Measurements from ENCODE around the gene SUFU.

SUFU gene

GRCh38 chr10:102642736-102643335, 139.1 kb downstream of the SUFU start:
- peak; percentile 43 for DNase-seq

DNA sequence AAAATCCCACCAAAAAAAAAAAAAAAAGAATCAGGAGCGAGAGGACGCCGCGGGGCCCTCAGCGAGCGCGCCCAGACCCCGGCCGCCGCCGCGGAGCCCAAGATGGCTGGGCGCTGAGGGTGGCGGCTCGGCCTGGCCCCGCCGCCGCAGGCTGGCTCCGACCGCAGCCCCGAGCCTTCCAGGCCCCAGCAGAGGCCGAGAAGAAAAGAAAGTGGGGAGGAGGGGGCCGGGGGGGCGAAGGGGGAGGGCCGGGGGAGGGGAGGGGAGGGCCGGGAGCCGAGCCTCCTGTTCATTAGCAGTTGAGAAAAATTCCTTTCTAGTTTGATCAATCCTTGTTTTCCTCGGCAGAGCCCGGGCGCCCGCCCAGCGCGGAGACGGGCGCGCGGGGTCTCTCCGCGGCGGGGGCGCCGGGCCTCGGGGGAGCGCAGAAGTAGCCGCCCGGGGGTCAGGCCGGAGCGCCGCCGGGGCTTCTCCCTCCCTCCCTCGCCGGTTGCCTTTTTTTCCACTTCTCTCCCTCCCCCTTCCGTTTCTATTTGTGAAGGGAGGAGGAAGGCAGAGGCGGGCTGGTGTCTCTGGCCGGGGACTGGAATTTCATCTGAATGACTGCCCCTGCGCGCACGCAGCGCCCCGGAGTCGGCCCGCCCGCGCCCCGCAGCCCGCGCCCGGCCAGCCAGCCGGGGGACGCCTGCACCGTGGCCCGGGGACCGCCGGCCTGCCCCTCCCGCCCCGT, 139.7 kb downstream of the SUFU start:
- DNase-seq: peak; percentile 21

DNA sequence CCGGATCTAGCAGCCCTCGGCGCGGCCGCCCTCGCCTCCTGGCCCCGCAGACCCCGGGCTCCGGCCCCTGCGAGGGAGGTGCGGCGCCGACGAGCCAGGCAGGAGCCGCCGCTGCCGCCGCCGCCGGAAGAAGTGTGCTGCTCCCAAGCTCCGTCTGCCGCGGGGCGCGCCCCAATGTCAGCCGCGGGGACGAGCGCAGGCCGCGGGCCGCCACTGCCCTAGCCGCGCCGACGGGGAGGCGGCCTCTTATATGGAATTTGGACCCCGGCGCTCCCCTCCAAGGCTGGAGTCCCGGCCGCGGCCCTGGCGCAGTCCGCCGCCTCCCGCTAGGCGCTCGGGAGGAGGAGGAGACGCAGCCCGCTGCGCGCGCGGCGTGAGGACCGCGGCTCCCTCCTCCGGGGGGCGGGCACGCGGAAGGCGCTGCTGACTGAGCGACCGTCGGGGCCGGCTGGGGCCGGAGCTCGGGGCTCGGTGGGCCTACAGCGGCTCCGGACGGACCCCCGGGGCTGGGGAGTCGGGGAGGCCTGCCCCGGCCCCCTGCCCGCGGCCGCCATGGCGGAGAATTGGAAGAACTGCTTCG, 140.4 kb downstream of the SUFU start, which contains the start of gene TRIM8:
Gene TRIM8 (plus strand): TSS at position 414 of the 580 bp plus-strand sequence. CDS start 139 bp downstream, at position 553.
- DNase-seq: peak; percentile 36

GRCh38 chr10:102644646-102645387, 141.0 kb downstream of the SUFU start:
- DNase-seq: peak; percentile 74

- peak; percentile 23 for DNase-seq
Measured at GRCh38 chr10:102645388-102645740, 141.6 kb downstream of the SUFU start.

- peak; percentile 59 for DNase-seq
Measured at GRCh38 chr10:102645741-102646609, 142.2 kb downstream of the SUFU start.

DNA sequence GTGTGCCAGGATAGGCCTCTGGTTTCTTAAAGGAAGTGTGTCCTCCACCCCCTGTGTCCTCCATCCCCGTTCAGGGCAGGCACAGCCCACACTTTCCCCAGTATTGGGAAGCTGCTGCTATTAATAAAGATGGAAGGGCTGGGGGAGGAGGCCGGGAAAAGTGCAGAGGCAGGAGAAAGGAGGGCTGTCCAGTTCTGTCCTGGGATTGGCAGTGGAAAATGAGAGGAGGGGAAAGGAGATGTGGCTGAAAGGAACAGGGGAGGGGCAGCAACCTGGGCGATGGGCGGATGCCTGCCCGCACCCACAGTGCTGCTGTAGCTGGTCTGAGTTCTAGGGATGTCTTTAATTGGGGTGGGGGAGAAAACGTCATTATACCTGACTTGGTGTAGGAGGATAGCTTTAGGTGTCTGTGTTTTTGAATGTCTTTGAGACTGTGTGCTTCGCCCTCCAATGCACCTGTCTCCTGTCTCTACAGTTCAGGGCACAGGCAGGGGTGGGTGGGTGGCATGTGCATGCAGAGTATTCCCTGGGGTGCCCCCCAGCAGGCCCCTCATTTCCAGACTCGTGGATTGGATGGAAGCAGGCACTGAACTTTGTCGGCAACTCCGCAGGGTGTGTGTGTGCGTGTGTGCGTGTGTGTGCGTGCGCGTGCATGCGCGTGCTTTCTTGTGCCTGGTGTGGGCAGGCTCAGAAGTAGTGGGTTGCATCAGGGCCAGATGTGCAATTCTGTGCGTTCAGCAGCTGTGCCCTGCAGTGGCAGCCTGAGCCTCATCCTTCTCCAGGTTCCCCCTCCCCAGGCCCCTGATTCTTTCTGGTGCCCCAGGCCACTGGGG, 143.1 kb downstream of the SUFU start:
- DNase-seq: peak; percentile 27

- DNase-seq: no peak
Measured at GRCh38 chr10:102647443-102648268, 143.9 kb downstream of the SUFU start.

DNA sequence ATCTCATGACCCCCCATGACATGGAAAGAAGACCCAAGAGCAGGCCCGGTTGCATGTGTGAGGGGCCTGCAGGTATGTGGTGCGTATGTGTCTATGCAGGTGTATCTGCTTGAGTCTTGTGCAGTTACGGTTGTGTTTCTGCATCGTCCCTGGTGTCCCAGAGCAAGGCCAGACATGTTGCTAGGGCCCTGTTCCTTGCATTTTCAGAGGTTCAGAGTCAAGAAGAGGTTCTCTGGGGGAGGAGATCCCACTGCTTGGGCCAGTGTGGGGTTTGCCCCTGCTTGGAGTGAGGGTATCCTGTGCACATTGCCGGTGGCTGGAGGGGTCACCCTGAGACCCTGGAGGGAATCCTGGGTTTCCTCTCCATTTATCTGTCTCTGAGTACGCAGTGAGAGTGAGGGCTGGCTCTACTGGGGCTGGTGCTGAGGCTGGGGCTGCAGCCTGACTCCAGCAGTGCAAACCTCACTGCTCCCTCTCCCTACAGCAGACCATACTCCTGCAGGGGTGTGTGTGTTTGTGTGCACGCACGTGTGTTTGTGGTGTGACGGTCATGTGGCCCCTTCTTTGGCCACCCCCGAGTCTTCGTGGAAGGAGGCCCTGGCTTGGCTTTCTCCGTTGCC, 144.6 kb downstream of the SUFU start:
- no peak for DNase-seq

GRCh38 chr10:102648889-102649796, 145.4 kb downstream of the SUFU start:
- DNase-seq: peak; percentile 30

DNA sequence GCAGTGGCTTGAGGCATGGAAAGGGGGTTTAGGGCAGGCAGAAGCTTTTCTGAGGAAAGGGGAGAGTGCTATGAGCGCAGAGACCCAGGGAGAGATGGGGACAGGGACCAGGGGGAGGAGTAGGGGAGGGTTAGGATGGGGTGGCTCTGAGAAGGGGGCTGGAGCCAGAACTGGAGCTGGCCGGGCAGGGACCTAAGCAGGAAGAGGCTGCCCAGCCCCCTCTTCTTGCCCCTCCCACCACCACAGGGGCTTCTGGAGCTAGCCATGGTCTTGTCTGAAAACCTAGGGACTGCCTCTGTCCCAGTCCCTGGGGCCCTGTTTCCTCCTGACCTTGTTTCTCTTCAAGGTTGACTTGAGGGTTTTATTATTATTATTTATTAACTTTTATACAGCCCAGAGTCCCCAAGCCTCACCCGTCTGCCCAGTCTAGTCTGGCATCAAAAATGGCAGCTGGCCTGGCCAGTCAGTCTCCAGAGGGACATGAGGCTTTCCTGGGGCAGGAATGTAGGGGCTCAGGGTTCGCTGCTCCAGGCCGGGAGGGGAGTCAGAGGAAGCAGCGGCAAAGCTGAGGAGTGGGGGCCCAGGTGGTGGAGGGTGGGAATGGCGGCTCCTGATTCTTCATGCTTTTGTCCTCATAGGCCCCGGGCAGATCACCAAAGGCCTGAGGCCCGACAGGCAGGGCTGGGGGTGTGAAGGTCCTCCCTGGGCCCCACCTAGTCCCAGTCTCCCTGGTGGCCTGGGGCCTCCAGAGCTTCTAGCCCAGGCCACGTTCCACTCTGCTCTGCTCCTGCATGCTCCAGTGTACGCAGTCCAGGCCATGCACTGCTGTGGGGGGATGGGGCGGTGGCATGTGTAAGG, 146.3 kb downstream of the SUFU start:
- no peak for DNase-seq

DNA sequence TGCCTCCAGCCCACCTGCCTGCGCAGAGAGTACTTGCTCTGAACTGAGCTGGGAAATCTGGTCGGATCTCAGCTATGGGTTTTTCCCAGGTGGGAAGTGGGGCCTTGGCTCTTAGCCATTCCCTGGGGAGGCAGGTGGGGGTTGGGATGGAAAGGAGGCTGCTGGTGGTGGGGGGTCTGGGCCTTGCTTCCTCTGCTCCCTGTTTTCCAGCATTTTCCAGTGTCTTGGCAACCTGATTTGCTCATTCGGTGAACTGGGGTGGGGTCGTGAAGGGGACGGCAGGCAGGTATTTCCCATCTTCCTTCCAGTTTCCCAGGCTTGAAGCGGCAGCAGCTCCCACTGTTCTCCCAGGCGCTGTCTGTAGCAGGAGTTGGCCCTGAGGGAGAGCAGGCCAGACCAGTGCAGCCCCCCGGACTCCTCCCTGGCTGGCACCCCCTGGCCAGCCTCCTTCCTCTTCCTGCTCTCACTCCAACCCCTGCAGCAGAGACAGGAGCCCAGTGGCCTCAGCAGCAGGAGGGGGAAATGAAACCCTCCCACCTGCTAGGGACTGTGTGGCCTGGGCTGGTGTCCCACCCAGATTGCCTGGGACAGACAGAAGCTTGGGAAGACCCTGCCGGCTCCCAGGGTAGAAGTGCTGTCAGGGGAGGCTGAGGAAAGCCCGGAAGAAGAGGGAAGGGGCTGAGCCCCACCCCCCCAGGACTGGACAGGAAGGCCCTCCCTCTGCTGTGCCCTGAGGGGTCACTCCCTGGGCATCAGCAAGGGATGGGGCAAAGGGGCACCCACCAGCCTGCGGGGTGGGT, 147.1 kb downstream of the SUFU start:
- no peak for DNase-seq

- DNase-seq: no peak
Measured at GRCh38 chr10:102651455-102652169, 147.8 kb downstream of the SUFU start.

DNA sequence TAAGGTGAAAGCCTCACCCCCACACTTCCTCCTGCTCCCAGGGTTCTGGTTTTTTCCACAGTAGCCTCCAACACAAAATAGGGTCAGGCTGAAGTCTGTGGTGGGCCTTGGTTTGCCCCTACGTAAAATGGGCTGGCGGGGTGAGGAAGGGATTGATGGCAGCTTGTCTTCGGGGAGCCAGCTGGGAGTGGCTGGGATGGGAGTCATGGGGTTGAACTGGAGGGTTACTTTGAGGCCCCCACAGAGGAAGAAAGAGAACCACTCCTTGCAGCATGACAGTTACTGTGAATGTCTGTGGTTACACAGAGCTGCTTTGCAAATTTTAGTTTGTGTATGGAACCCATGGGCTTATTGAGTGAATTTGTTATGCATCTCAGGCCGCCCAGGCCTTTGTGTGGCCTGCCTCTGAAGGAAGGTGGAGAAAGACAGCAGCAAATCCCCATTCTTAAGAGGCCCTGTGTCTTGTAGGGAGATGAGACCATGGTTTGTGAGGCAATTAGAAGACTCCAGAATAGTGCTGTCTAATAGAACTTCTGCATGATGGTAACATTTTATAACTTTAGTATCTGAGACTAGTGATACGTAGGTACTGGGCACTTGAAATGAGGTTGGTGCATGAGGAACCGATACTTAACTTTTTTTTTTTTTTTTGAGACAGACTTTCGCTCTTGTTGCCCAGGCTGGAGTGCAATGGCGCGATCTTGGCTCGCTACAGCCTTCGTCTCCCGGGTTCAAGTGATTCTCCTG, 148.6 kb downstream of the SUFU start:
- DNase-seq: no peak

- DNase-seq: no peak
Measured at GRCh38 chr10:102653060-102653459, 149.3 kb downstream of the SUFU start.

DNA sequence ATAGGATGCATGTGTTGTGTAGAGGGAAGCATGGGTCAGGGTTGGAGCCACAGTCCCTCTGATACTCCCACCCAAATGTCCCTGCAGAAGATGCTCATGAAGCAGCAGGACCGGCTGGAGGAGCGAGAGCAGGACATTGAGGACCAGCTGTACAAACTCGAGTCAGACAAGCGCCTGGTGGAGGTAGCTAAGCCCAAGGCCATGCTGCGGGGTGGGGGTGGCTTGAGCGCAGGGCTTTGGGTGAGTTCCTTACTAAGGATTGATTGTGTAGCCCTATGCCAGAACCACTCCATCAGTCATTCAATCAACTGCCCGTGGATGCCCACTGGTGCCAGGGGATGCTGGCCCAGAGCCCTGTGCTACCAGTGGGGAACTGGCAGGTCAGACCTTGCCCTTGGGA, 150.8 kb downstream of the SUFU start:
- no peak for DNase-seq

Measured in activated CD4-positive, alpha-beta T cell treated with anti-CD3 and anti-CD28 coated beads for 1 hour (primary cell).